Measurements from ENCODE around the gene LZTS2. TPM values are rescaled to one million over a fixed set of nuclear protein-coding genes. Genes with fewer than 3 reads are reported as not detected.

LZTS2 gene
- total RNA-seq, 1 experiment from 2014 or later: 58.3 TPM

DNA sequence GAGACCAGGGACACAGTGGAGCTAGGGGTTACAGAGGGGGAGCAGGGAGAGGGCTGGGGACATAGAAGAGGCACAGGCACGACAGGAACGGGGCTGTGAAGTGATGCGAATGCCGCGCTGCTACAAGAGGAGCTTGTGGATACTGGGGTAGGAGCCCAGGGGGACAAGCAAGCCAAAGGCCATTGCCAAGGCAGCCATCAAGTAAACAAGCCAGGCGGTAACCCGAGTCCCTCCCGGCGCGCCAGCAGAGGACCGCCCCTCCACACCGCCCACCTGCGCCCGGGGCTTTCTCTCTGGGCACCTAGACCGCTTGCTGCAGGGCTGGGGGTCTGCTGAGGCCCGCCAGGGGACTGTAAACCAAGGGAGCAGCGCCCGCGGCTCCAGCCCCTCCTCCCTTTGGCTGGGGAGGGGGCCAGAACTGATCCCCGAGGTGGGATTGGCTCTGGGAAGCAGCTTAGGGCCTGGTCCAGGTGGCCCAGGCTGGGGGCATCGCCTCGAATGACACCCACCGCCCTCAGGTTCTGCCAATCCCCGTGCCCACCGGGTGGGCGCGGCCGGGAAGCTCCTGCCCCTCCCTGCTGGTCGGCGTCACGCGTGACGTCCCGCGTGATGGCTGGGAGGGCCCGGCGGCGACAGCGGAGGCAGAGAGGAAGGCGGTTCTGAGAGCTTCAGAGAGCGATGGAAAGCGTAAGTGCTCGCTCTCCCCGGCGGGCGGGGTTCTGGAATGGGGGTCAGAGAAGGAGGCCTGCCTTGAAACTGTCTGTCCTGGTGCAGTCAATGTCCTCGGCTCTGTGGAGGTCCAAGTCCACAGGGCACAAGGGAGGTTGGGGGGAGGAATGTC lies 32.4 kb downstream of the LZTS2 start:
- Histone ChIP-seq H3K4me2 (ENCODE audit: low read length) (peak overlapping the region; percentile 96), H3K9me2 (replicated peaks; ENCODE audit: low read length) (no peaks in the 10 kb centered on the region), H2AFZ (ENCODE audit: low read length) (peak overlapping the region; percentile 80), H3K27me3 (ENCODE audit: low read length) (no peaks in the 10 kb centered on the region), H3K27ac (ENCODE audit: low read length) (peak overlapping the region; percentile 95), H3K4me1 (ENCODE audit: insufficient read depth, low read length) (peaks cover 8% of the 10 kb centered on the region), H3K9ac (ENCODE audit: low read length) (peak overlapping the region; percentile 85), H3K9me3 (ENCODE audit: low read length) (no peaks in the 10 kb centered on the region), H3F3A (ENCODE audit: low read length, unreplicated experiment) (no peaks in the 10 kb centered on the region), H3K79me2 (ENCODE audit: low read length) (peaks cover 16% of the 10 kb centered on the region), H4K20me1 (ENCODE audit: low read length) (no peaks in the 10 kb centered on the region), H3K4me3 (ENCODE audit: low read length) (peak overlapping the region; percentile 83), H3K36me3 (ENCODE audit: low read depth, low read length) (peaks cover 5% of the 10 kb centered on the region; the same call in 1 of the 2 replicates)
- ATAC-seq (peak; percentile 40), DNase-seq (peak; percentile 48)
- intact Hi-C loops (cut with micrococcal nuclease): no loop called here
- ChIA-PET CTCF (interaction anchor here (0.5 kb wide), 1 partner anchor 537 kb away, joined by 3 read pairs; no protein-coding TSS in a partner anchor), POLR2A (ENCODE audit: unreplicated experiment) (interaction anchor here (0.6 to 0.7 kb wide), 2 partner anchors 11 to 1304 kb away, joined by 3 to 6 read pairs; no protein-coding TSS in a partner anchor)
- BruUV-seq (replicated peaks): no TSS peak
- no peak for TF ChIP-seq EZH2phosphoT487 (IDR thresholded peaks at IDR 0.05; ENCODE audit: borderline replicate concordance, low read length)
- TF ChIP-seq, protein P1, sequence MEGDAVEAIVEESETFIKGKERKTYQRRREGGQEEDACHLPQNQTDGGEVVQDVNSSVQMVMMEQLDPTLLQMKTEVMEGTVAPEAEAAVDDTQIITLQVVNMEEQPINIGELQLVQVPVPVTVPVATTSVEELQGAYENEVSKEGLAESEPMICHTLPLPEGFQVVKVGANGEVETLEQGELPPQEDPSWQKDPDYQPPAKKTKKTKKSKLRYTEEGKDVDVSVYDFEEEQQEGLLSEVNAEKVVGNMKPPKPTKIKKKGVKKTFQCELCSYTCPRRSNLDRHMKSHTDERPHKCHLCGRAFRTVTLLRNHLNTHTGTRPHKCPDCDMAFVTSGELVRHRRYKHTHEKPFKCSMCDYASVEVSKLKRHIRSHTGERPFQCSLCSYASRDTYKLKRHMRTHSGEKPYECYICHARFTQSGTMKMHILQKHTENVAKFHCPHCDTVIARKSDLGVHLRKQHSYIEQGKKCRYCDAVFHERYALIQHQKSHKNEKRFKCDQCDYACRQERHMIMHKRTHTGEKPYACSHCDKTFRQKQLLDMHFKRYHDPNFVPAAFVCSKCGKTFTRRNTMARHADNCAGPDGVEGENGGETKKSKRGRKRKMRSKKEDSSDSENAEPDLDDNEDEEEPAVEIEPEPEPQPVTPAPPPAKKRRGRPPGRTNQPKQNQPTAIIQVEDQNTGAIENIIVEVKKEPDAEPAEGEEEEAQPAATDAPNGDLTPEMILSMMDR (conservative IDR thresholded peaks at IDR 0.05; ENCODE audit: low read depth, low read length): no peak
- no peak for TF ChIP-seq EZH2 (IDR thresholded peaks at IDR 0.05; ENCODE audit: low read length, unreplicated experiment)

DNA sequence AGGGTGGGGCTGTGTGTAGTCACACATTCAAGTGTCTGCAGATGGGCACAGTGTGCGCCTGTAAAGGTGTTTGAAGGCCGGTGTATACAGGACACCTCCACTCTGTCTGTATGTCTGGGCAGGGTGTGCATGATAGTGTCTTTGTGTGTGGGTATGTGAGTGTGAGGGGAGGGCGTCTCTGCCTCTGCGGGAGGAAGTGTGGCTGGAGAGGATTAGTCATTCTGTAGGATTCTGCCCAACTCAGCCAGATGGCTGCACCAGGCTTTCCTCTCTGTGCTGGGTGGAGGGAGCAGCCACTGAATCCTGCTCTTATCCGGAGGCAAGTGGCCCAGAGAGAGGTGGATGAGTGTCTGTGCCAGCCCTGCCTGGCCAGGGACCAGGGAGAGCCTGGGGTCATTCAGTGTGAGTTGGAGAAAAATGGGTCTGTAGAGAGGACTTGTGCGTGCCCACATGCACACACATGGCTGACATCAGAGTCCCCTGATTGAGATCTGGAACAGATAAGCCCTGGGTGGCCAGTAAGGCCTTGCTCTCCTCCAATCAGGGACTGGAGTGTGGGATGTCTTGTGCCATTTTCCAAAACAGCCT lies 33.1 kb downstream of the LZTS2 start:
- H4K20me1 ChIP-seq (ENCODE audit: low read length): no peaks in the 10 kb centered on the region
- H3K27me3 ChIP-seq (ENCODE audit: low read length): no peaks in the 10 kb centered on the region
- H3F3A ChIP-seq (ENCODE audit: low read length, unreplicated experiment): no peaks in the 10 kb centered on the region
- H2AFZ ChIP-seq (ENCODE audit: low read length): peak overlapping the region; percentile 80
- ChIA-PET POLR2A (ENCODE audit: unreplicated experiment) (no interaction called here), CTCF (no interaction called here)
- TSS peak; percentile 32 for BruUV-seq (replicated peaks)
- ATAC-seq (peak; percentile 64), DNase-seq (peak; percentile 77)
- H3K4me3 ChIP-seq (ENCODE audit: low read length): peak overlapping the region; percentile 83
- peaks cover 8% of the 10 kb centered on the region for H3K4me1 ChIP-seq (ENCODE audit: insufficient read depth, low read length)
- H3K9ac ChIP-seq (ENCODE audit: low read length): peak overlapping the region; percentile 85
- H3K9me3 ChIP-seq (ENCODE audit: low read length): no peaks in the 10 kb centered on the region
- H3K79me2 ChIP-seq (ENCODE audit: low read length): peaks cover 16% of the 10 kb centered on the region
- TF ChIP-seq, protein P1 (conservative IDR thresholded peaks at IDR 0.05; ENCODE audit: low read depth, low read length): no peak
- no peak for TF ChIP-seq EZH2phosphoT487 (IDR thresholded peaks at IDR 0.05; ENCODE audit: borderline replicate concordance, low read length)
- no peak for TF ChIP-seq EZH2 (IDR thresholded peaks at IDR 0.05; ENCODE audit: low read length, unreplicated experiment)
- peak overlapping the region; percentile 96 for H3K4me2 ChIP-seq (ENCODE audit: low read length)
- intact Hi-C loops (cut with micrococcal nuclease): no loop called here
- no peaks in the 10 kb centered on the region for H3K9me2 ChIP-seq (replicated peaks; ENCODE audit: low read length)
- peak overlapping the region; percentile 95 for H3K27ac ChIP-seq (ENCODE audit: low read length)
- peaks cover 8% of the 10 kb centered on the region; the same call in 1 of the 2 replicates for H3K36me3 ChIP-seq (ENCODE audit: low read depth, low read length)

Measured in PC-3 (cell line).